Lung (tissue), 12 donors: ENCODE measurements around the gene DDI1. TPM values are rescaled to one million over a fixed set of nuclear protein-coding genes. Genes with fewer than 3 reads are reported as not detected.

Experiments
- ATAC-seq: fragments of 200-7000 bp; cut with Tn5 transposase; one replicate; pipeline ENCODE4 v1.9.1; 2020; ENCODE audit warnings: moderate number of reproducible peaks; ENCODE audit not compliant: insufficient read depth, low FRiP score
- DNase-seq, 3 donors: peaks; one replicate each; pipeline ENCODE4 v3.0.0-alpha.2; 2013 to 2017
- H3K27ac ChIP-seq, 2 donors: one replicate each; pipeline ENCODE4 v1.5.1; 2013; ENCODE audit warnings: mild to moderate bottlenecking in 2 of 2, moderate library complexity in 2 of 2, control low read depth in 1 of 2, inconsistent platforms in 1 of 2, low read depth in 1 of 2, low read length in 1 of 2
- H3K27me3 ChIP-seq, 3 donors: one replicate each; pipeline ENCODE4 v1.5.1; 2013; ENCODE audit warnings: low read length in 2 of 3; ENCODE audit not compliant: control insufficient read depth in 3 of 3, insufficient read depth in 3 of 3
- H3K36me3 ChIP-seq, 4 donors: one replicate each; pipeline ENCODE4 v1.5.1; 2013; ENCODE audit warnings: low read length in 4 of 4, mild to moderate bottlenecking in 1 of 4, moderate library complexity in 1 of 4; ENCODE audit not compliant: control insufficient read depth in 4 of 4, insufficient read depth in 4 of 4
- H3K4me1 ChIP-seq, 5 donors: one replicate each; pipeline ENCODE4 v1.5.1; 2013; ENCODE audit warnings: low read length in 5 of 5, mild to moderate bottlenecking in 2 of 5, moderate library complexity in 1 of 5; ENCODE audit not compliant: control insufficient read depth in 5 of 5, insufficient read depth in 5 of 5
- H3K4me3 ChIP-seq: one replicate; pipeline ENCODE4 v1.5.1; 2013; ENCODE audit warnings: mild to moderate bottlenecking, control low read depth, moderate library complexity
- H3K9ac ChIP-seq, 2 donors: one replicate each; pipeline ENCODE4 v1.5.1; 2013; ENCODE audit warnings: low read length in 2 of 2, control low read depth in 1 of 2; ENCODE audit not compliant: insufficient read depth in 1 of 2
- H3K9me3 ChIP-seq, 4 donors: one replicate each; pipeline ENCODE4 v1.5.1; 2013; ENCODE audit warnings: low read length in 3 of 4, mild to moderate bottlenecking in 1 of 4, moderate library complexity in 1 of 4; ENCODE audit not compliant: control insufficient read depth in 4 of 4, insufficient read depth in 3 of 4
- CTCF ChIP-seq: IDR thresholded peaks from 2 replicates; pipeline ENCODE4 v1.5.1; 2012; ENCODE audit warnings: mild to moderate bottlenecking; ENCODE audit errors: control extremely low read depth, extremely low read depth
- WGBS, 2 donors: extraction: QIAGEN DNeasy Blood & Tissue Kit; methylation state at CpG; one replicate each; pipeline ENCODE4 v1.1.7; 2013; 5-methylcytosine and 5-hydroxymethylcytosine counted together
- polyA plus RNA-seq, 2 donors: library from polyadenylated mRNA; stranded (reverse); fragments of 200-250 nt; gene quantifications; one replicate each; pipeline ENCODE4 v1.2.1, GENCODE V29; 2013
- total RNA-seq, 2 donors: library from RNA; depleted of rRNA in 1 of 2; stranded (reverse); fragments of >200 nt in 1 of 2; gene quantifications; one replicate each; pipeline ENCODE4 v1.2.1, GENCODE V29; 2014 to 2021
- donor health status: control.
- donor health status: control.
- donor health status: Bipolar disorder and iron deficiency.
- donor health status: healthy.
- donor health status: DM: yes; HTN: yes; CAD: no.

Gene DDI1
- total and polyA plus RNA-seq, 4 donors: not detected

GRCh38 chr11:104067534-104067933, 31.1 kb downstream of the DDI1 start:
- no peak for DNase-seq
- TF ChIP-seq CTCF: no peak
- H3K27ac ChIP-seq: no peak overlapping the region
- no peak for ATAC-seq
- 55 to 75% methylated on average over 1 of the region's 1 CpG for WGBS, 2 donors
- H3K9me3 ChIP-seq: no peaks in the 10 kb centered on the region
- H3K27me3 ChIP-seq: no peaks in the 10 kb centered on the region
- H3K4me1 ChIP-seq: peaks cover 0 to 3% (median 0%) of the 10 kb centered on the region in 5 donors
- no peaks in the 10 kb centered on the region for H3K36me3 ChIP-seq
- H3K9ac ChIP-seq: no peak overlapping the region
- no peak overlapping the region for H3K4me3 ChIP-seq

- Histone ChIP-seq H3K4me1 (peaks cover 0 to 2% (median 0%) of the 10 kb centered on the region in 5 donors), H3K27me3 (no peaks in the 10 kb centered on the region), H3K9me3 (no peaks in the 10 kb centered on the region), H3K36me3 (no peaks in the 10 kb centered on the region), H3K9ac (no peak overlapping the region), H3K4me3 (no peak overlapping the region), H3K27ac (peak overlapping the region in 1 of 2 donors; percentile 10)
- DNase-seq: no peak
- peak; percentile 27 for ATAC-seq
- 55% methylated on average over 3 of the region's 3 CpGs for WGBS, 2 donors
- no peak for TF ChIP-seq CTCF
Observed at GRCh38 chr11:104073950-104074705, 37.7 kb downstream of the DDI1 start.

GRCh38 chr11:104075091-104075490, 38.7 kb downstream of the DDI1 start:
- H3K36me3 ChIP-seq: no peaks in the 10 kb centered on the region
- no peak for DNase-seq
- no peaks in the 10 kb centered on the region for H3K27me3 ChIP-seq
- H3K4me1 ChIP-seq: peaks cover 0 to 2% (median 0%) of the 10 kb centered on the region in 5 donors
- no peak overlapping the region for H3K9ac ChIP-seq
- no peak overlapping the region for H3K4me3 ChIP-seq
- ATAC-seq: no peak
- no peak overlapping the region for H3K27ac ChIP-seq
- H3K9me3 ChIP-seq: no peaks in the 10 kb centered on the region
- TF ChIP-seq CTCF: no peak
